CD14-positive monocyte (primary cell): ENCODE results near the gene KRTAP4-16. TPM values are rescaled to one million over a fixed set of nuclear protein-coding genes. Genes with fewer than 3 reads are reported as not detected.

Experiments
- DNase-seq, 3 donors: peaks; one replicate each; pipeline ENCODE4 v3.0.0-alpha.2; 2011 to 2022
- H2AFZ ChIP-seq: 2 replicates; pipeline ENCODE4 v1.6.0; 2012; ENCODE audit warnings: mild to moderate bottlenecking, low read depth, low read length, inconsistent platforms; ENCODE audit not compliant: insufficient read depth, poor library complexity, severe bottlenecking
- H3K27ac ChIP-seq, 2 donors: 1 replicate in 1 of 2; 2 replicates in 1 of 2; pipeline ENCODE4 v1.5.1; 2012 to 2013; ENCODE audit warnings: low read length in 2 of 2, control low read depth in 1 of 2, inconsistent platforms in 1 of 2, low read depth in 1 of 2, mild to moderate bottlenecking in 1 of 2
- H3K27me3 ChIP-seq, 2 donors: one replicate each; pipeline versions ENCODE4 v1.6.0 to v1.6.1; 2011 to 2013; ENCODE audit warnings: low read length in 2 of 2; ENCODE audit not compliant: control insufficient read depth in 2 of 2, insufficient read depth in 2 of 2
- H3K36me3 ChIP-seq, 2 donors: replicated peaks in 1 of 2; 1 replicate in 1 of 2; 2 replicates in 1 of 2; pipeline versions ENCODE4 v1.5.1 to v1.6.1; 2012 to 2013; ENCODE audit warnings: low read length in 2 of 2, control low read depth in 1 of 2, inconsistent platforms in 1 of 2, mild to moderate bottlenecking in 1 of 2; ENCODE audit not compliant: insufficient read depth in 2 of 2, control insufficient read depth in 1 of 2
- H3K4me1 ChIP-seq, 2 donors: 1 replicate in 1 of 2; 2 replicates in 1 of 2; pipeline versions ENCODE4 v1.5.1 to v1.6.1; 2012 to 2013; ENCODE audit warnings: low read length in 2 of 2, control low read depth in 1 of 2, inconsistent platforms in 1 of 2, mild to moderate bottlenecking in 1 of 2, moderate library complexity in 1 of 2; ENCODE audit not compliant: insufficient read depth in 2 of 2, control insufficient read depth in 1 of 2
- H3K4me2 ChIP-seq: replicated peaks from 2 replicates; pipeline ENCODE3; 2012; ENCODE audit warnings: low read length, moderate library complexity, mild to moderate bottlenecking; ENCODE audit not compliant: poor library complexity, severe bottlenecking; ENCODE audit errors: extremely low read depth
- H3K4me3 ChIP-seq, 3 experiments: fragments of 200-600 bp in 1 of 3; sonication (generic) in 1 of 3; replicated peaks in 1 of 3; 1 replicate in 2 of 3; 2 replicates in 1 of 3; pipeline ENCODE4 v1.5.1; 2011 to 2013; ENCODE audit warnings: low read length in 3 of 3, mild to moderate bottlenecking in 3 of 3, control low read depth in 2 of 3, low read depth in 2 of 3, inconsistent platforms in 1 of 3, moderate library complexity in 1 of 3
- H3K79me2 ChIP-seq: 2 replicates; pipeline ENCODE4 v1.6.0; 2012; ENCODE audit warnings: mild to moderate bottlenecking, control low read depth, inconsistent platforms, low read length, moderate library complexity; ENCODE audit not compliant: insufficient read depth
- H3K9ac ChIP-seq: 2 replicates; pipeline ENCODE4 v1.6.0; 2017; ENCODE audit warnings: low read length, mild to moderate bottlenecking; ENCODE audit not compliant: insufficient read depth, poor library complexity, severe bottlenecking
- H3K9me3 ChIP-seq, 2 donors: replicated peaks in 1 of 2; 1 replicate in 1 of 2; 2 replicates in 1 of 2; pipeline versions ENCODE4 v1.5.1 to v1.6.1; 2012 to 2013; ENCODE audit warnings: low read length in 2 of 2, control low read depth in 1 of 2; ENCODE audit not compliant: control insufficient read depth in 1 of 2, insufficient read depth in 1 of 2
- H4K20me1 ChIP-seq: 2 replicates; pipeline ENCODE4 v1.6.0; 2012; ENCODE audit warnings: mild to moderate bottlenecking, low read length, control low read depth, moderate library complexity; ENCODE audit not compliant: insufficient read depth
- H3K27ac Mint-ChIP-seq, 7 donors: one replicate each; pipeline ENCODE4 v1.8.0; 2020; ENCODE audit warnings: mild to moderate bottlenecking in 7 of 7, mixed read lengths in 7 of 7, moderate library complexity in 6 of 7, inconsistent platforms in 2 of 7
- H3K27me3 Mint-ChIP-seq, 3 donors: one replicate each; pipeline ENCODE4 v1.8.0; 2021 to 2022; ENCODE audit warnings: low read depth in 3 of 3, mild to moderate bottlenecking in 3 of 3, mixed read lengths in 3 of 3, moderate library complexity in 3 of 3, inconsistent platforms in 1 of 3
- H3K36me3 Mint-ChIP-seq, 2 donors: one replicate each; pipeline ENCODE4 v1.8.0; 2020; ENCODE audit warnings: mixed read lengths in 2 of 2, inconsistent platforms in 1 of 2, mild to moderate bottlenecking in 1 of 2
- H3K4me1 Mint-ChIP-seq: one replicate; pipeline ENCODE4 v1.8.0; 2020; ENCODE audit warnings: mild to moderate bottlenecking, mixed read lengths
- H3K4me3 Mint-ChIP-seq, 2 donors: one replicate each; pipeline ENCODE4 v1.8.0; 2020; ENCODE audit warnings: mild to moderate bottlenecking in 2 of 2, mixed read lengths in 2 of 2, moderate library complexity in 1 of 2
- H3K9me3 Mint-ChIP-seq, 7 donors: one replicate each; pipeline ENCODE4 v1.8.0; 2020 to 2022; ENCODE audit warnings: mixed read lengths in 7 of 7, mild to moderate bottlenecking in 6 of 7, moderate library complexity in 6 of 7, inconsistent platforms in 2 of 7
- WGBS: methylation state at CpG from one replicate; pipeline ENCODE4 v1.1.5; 2013; ENCODE audit warnings: missing lambda C conversion rate; ENCODE audit not compliant: insufficient coverage; 5-methylcytosine and 5-hydroxymethylcytosine counted together
- intact Hi-C, 2 donors: fragments of 100-400 bp; cut with micrococcal nuclease; formaldehyde crosslinking; loops; one replicate each; pipeline versions ENCODE4 v1.15.0 to v1.15.1; 2023
- polyA plus RNA-seq, 3 donors: library from polyadenylated mRNA; depleted of rRNA in 1 of 3; unstranded in 2 of 3; stranded (reverse) in 1 of 3; fragments of 300-500 nt in 2 of 3; fragments of >200 nt in 1 of 3; fragmentation: Illumina TruSeq in 2 of 3; gene quantifications; 1 replicate in 2 of 3; 2 replicates in 1 of 3; pipeline ENCODE4 v1.2.3, GENCODE V29; 2012 to 2021
- TF ChIP-seq, protein P1 (sequence below): fragments of 200-600 bp; IDR thresholded peaks from one replicate; pipeline ENCODE4 v1.8.0; 2022; ENCODE audit warnings: antibody characterized with exemption, mild to moderate bottlenecking

Gene KRTAP4-16
- polyA plus RNA-seq, 3 donors, result not detected

DNA sequence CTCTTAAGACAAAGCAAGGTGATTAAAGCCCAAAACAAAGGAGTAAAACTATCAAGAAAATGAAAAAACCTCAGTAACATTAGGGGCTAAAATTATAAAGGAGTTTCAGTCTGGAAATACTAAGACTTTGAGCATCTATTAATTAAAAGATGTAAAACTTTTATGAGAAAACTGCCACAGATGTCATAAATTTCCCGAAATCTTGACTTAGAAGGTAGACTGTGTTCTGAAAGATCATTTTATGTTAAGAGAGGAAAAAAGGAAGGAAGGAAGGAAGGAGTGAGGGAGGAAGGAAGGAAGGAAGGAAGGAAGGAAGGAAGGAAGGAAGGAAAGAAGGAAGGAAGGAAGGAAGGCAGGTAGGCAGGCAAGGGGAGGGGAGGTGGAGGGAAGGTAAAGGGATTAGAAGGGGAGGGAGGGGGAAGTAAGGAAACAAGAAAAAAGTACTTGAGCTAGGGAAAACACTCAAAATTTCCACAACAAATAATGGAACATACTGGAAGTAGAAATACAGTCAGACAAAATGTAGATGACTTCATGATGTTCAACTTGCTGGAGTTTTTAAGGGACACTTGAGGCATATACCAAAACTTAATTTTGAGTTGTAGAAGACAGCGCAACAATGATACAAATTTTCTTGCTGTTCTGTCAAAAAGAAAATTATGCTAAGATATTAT, 45.7 kb upstream of the KRTAP4-16 start:
- no peak overlapping the region for H3K27ac ChIP-seq
- H2AFZ ChIP-seq, result no peak overlapping the region
- TF ChIP-seq, protein P1, sequence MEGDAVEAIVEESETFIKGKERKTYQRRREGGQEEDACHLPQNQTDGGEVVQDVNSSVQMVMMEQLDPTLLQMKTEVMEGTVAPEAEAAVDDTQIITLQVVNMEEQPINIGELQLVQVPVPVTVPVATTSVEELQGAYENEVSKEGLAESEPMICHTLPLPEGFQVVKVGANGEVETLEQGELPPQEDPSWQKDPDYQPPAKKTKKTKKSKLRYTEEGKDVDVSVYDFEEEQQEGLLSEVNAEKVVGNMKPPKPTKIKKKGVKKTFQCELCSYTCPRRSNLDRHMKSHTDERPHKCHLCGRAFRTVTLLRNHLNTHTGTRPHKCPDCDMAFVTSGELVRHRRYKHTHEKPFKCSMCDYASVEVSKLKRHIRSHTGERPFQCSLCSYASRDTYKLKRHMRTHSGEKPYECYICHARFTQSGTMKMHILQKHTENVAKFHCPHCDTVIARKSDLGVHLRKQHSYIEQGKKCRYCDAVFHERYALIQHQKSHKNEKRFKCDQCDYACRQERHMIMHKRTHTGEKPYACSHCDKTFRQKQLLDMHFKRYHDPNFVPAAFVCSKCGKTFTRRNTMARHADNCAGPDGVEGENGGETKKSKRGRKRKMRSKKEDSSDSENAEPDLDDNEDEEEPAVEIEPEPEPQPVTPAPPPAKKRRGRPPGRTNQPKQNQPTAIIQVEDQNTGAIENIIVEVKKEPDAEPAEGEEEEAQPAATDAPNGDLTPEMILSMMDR, result no peak
- Mint-ChIP-seq H3K4me1 (no peaks in the 10 kb centered on the region), H3K27ac (no peak overlapping the region), H3K4me3 (no peak overlapping the region), H3K9me3 (peaks cover 8 to 17% (median 14%) of the 10 kb centered on the region in 7 donors), H3K27me3 (peaks cover 3 to 4% (median 3%) of the 10 kb centered on the region in 3 donors), H3K36me3 (no peaks in the 10 kb centered on the region)
- H3K4me1 ChIP-seq, result no peaks in the 10 kb centered on the region
- no peaks in the 10 kb centered on the region for H3K27me3 ChIP-seq
- no peak overlapping the region for H3K4me3 ChIP-seq
- WGBS, result 100% methylated on average over 1 of the region's 2 CpGs
- no peaks in the 10 kb centered on the region for H4K20me1 ChIP-seq
- no peaks in the 10 kb centered on the region for H3K36me3 ChIP-seq
- DNase-seq, result no peak
- H3K4me2 ChIP-seq, result no peak overlapping the region
- no peak overlapping the region for H3K9ac ChIP-seq
- peaks cover 6 to 13% of the 10 kb centered on the region in 2 donors for H3K9me3 ChIP-seq
- intact Hi-C loops, result no loop called here
- H3K79me2 ChIP-seq, result no peaks in the 10 kb centered on the region

DNA sequence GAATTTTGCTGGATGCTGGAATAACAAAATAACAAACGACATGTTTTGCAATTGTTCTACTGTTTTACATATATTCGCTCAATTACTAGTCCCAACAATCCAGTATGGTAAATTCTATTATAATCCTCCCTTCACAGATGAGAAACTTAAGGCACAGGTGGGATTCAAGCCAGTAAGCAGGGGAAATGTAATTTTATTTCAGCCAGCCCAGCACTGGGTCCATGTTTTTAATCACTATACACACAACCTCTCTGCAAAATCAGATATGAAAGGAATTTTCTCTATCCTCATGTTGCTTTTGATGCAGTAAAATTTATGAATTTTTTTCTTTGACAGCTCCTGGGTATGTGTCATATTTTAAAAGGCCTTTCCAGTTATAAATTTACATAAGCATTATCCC, 43.3 kb upstream of the KRTAP4-16 start:
- Histone ChIP-seq H2AFZ (no peak overlapping the region), H3K9ac (no peak overlapping the region), H3K27ac (no peak overlapping the region), H3K4me2 (no peak overlapping the region), H3K27me3 (no peaks in the 10 kb centered on the region), H3K9me3 (peaks cover 7 to 21% of the 10 kb centered on the region in 2 donors), H4K20me1 (no peaks in the 10 kb centered on the region), H3K36me3 (no peaks in the 10 kb centered on the region), H3K4me1 (no peaks in the 10 kb centered on the region), H3K4me3 (no peak overlapping the region), H3K79me2 (no peaks in the 10 kb centered on the region)
- H3K4me1 Mint-ChIP-seq, result no peaks in the 10 kb centered on the region
- no peaks in the 10 kb centered on the region for H3K36me3 Mint-ChIP-seq
- TF ChIP-seq, protein P1, result no peak
- no peak overlapping the region for H3K4me3 Mint-ChIP-seq
- H3K27ac Mint-ChIP-seq, result no peak overlapping the region
- DNase-seq, result no peak
- WGBS, result no CpG with 5 or more reads among the region's 2 CpGs
- intact Hi-C loops, result no loop called here
- H3K27me3 Mint-ChIP-seq, result peaks cover 3 to 4% (median 3%) of the 10 kb centered on the region in 3 donors
- H3K9me3 Mint-ChIP-seq, result peaks cover 17 to 32% (median 25%) of the 10 kb centered on the region in 7 donors
